Gastroesophageal sphincter (tissue), 3 donors: Measurements from ENCODE around the gene CCNK.

Experiments used
- EP300 ChIP-seq: sonication (generic); formaldehyde crosslinking; IDR thresholded peaks from one replicate; pipeline ENCODE4 v1.6.1; 2017; ENCODE audit warnings: antibody characterized with exemption, mild to moderate bottlenecking
- POLR2A ChIP-seq, 2 donors: fragments of 450-650 bp; IDR thresholded peaks; one replicate each; pipeline ENCODE4 v1.6.1; 2017; ENCODE audit warnings: antibody characterized with exemption in 2 of 2, mild to moderate bottlenecking in 2 of 2, moderate library complexity in 1 of 2
- POLR2AphosphoS5 ChIP-seq: sonication (generic); formaldehyde crosslinking; IDR thresholded peaks from one replicate; pipeline ENCODE4 v1.6.1; 2017; ENCODE audit warnings: antibody characterized with exemption
- TF ChIP-seq, protein P1 (sequence below), 4 experiments: fragments of 200-600 bp in 2 of 4; fragments of 450-650 bp in 2 of 4; sonication (generic) in 1 of 4; IDR thresholded peaks; one replicate each; pipeline ENCODE4 v1.5.1; 2017 to 2019; ENCODE audit warnings: antibody characterized with exemption in 4 of 4, mild to moderate bottlenecking in 2 of 4, moderate library complexity in 2 of 4

DNA sequence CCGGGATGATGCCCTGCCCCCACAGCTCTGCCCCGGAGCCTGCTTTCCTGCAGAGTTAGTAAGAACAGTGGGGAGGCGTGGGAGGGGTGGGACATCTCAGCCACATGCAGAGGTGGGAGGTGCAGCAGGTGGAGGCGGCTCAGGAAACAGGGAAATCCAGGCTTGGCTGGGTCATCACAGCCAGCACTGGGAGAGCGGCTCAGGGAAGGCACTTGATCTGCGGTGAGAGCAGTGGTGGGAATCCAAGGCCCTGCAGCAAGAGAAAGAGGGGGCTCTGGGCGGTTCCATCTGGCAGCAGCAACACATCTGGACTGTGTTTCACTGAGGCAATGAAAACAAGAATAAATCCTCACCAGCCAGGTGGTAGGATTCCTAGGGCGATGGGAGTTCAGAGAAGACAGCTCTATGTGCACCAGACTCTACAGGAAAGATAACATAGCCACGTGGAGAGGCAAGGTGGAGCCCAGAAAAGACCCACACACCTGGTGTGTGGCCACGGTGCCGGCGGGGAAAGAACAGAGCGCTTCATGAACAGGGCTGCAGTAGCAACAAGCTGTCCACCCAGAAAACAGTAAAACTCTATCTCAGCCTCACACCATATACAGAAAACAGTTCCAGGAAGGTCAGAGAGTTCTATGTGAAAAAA, 65.1 kb downstream of the CCNK start:
- TF ChIP-seq POLR2A (IDR thresholded peaks at IDR 0.05), result no peak
- TF ChIP-seq, protein P1, sequence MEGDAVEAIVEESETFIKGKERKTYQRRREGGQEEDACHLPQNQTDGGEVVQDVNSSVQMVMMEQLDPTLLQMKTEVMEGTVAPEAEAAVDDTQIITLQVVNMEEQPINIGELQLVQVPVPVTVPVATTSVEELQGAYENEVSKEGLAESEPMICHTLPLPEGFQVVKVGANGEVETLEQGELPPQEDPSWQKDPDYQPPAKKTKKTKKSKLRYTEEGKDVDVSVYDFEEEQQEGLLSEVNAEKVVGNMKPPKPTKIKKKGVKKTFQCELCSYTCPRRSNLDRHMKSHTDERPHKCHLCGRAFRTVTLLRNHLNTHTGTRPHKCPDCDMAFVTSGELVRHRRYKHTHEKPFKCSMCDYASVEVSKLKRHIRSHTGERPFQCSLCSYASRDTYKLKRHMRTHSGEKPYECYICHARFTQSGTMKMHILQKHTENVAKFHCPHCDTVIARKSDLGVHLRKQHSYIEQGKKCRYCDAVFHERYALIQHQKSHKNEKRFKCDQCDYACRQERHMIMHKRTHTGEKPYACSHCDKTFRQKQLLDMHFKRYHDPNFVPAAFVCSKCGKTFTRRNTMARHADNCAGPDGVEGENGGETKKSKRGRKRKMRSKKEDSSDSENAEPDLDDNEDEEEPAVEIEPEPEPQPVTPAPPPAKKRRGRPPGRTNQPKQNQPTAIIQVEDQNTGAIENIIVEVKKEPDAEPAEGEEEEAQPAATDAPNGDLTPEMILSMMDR (IDR thresholded peaks at IDR 0.05), result no peak
- no peak for TF ChIP-seq POLR2AphosphoS5
- TF ChIP-seq EP300, result no peak
